Testis (tissue), 2 donors: ENCODE data around the gene NRXN3.

Experiments
- POLR2A ChIP-seq: fragments of 450-650 bp; IDR thresholded peaks from one replicate; pipeline ENCODE4 v1.6.1; 2017; ENCODE audit warnings: antibody characterized with exemption, mild to moderate bottlenecking, moderate library complexity
- TF ChIP-seq, protein P1 (sequence below), 3 experiments: fragments of 450-650 bp in 2 of 3; fragments of 200-600 bp in 1 of 3; sonication (generic) in 1 of 3; IDR thresholded peaks; one replicate each; pipeline ENCODE4 v1.5.1; 2016 to 2019; ENCODE audit warnings: antibody characterized with exemption in 3 of 3, mild to moderate bottlenecking in 2 of 3, moderate library complexity in 1 of 3

DNA sequence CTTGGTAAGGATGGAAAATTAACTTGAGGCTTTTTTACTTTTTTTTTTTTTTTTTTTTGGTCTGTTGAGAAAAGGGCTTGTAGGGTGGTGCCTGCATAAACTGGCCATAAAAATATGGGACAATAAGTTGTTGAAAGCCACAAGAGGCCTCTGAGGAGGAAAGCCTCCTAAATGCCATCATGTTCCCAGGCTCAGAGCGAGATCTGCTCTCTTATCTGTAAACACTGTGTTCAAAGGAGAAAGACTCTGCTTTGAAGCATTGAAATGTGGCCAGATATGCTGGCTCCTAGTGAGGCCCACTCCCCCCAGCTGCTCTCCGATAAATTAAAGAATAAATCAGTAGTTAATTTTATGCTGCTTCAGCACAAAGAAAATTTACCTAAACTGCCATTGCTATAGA, 1536.2 kb downstream of the NRXN3 start:
- TF ChIP-seq, protein P1, sequence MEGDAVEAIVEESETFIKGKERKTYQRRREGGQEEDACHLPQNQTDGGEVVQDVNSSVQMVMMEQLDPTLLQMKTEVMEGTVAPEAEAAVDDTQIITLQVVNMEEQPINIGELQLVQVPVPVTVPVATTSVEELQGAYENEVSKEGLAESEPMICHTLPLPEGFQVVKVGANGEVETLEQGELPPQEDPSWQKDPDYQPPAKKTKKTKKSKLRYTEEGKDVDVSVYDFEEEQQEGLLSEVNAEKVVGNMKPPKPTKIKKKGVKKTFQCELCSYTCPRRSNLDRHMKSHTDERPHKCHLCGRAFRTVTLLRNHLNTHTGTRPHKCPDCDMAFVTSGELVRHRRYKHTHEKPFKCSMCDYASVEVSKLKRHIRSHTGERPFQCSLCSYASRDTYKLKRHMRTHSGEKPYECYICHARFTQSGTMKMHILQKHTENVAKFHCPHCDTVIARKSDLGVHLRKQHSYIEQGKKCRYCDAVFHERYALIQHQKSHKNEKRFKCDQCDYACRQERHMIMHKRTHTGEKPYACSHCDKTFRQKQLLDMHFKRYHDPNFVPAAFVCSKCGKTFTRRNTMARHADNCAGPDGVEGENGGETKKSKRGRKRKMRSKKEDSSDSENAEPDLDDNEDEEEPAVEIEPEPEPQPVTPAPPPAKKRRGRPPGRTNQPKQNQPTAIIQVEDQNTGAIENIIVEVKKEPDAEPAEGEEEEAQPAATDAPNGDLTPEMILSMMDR (IDR thresholded peaks at IDR 0.05): no peak
- no peak for TF ChIP-seq POLR2A
